Left lung (tissue), 10 donors: ENCODE data around the gene KRTAP12-4. TPM values are rescaled to one million over a fixed set of nuclear protein-coding genes. Genes with fewer than 3 reads are reported as not detected.

Experiments used
- ATAC-seq: fragments of 200-7000 bp; cut with Tn5 transposase; one replicate; pipeline ENCODE4 v1.9.1; 2020; ENCODE audit warnings: moderate library complexity
- DNase-seq, 4 donors: peaks; one replicate each; pipeline ENCODE4 v3.0.0-alpha.2; 2013 to 2020
- H3K27ac ChIP-seq, 2 donors: fragments of 200-600 bp; sonication (generic) in 1 of 2; one replicate each; pipeline versions ENCODE4 v1.5.0 to v1.8.0; 2020 to 2021
- H3K27me3 ChIP-seq, 2 donors: fragments of 200-600 bp; sonication (generic) in 1 of 2; one replicate each; pipeline versions ENCODE4 v1.5.0 to v1.8.0; 2020 to 2021
- H3K36me3 ChIP-seq, 2 donors: fragments of 200-600 bp; sonication (generic) in 1 of 2; one replicate each; pipeline versions ENCODE4 v1.5.0 to v1.8.0; 2020 to 2021
- H3K4me1 ChIP-seq, 2 donors: fragments of 200-600 bp; one replicate each; pipeline ENCODE4 v1.8.0; 2021
- H3K4me3 ChIP-seq, 2 donors: fragments of 200-600 bp; sonication (generic) in 1 of 2; one replicate each; pipeline versions ENCODE4 v1.5.0 to v1.8.0; 2020 to 2021; ENCODE audit warnings: mild to moderate bottlenecking in 1 of 2
- H3K9me3 ChIP-seq, 2 donors: fragments of 200-600 bp; sonication (generic) in 1 of 2; one replicate each; pipeline versions ENCODE4 v1.5.0 to v1.8.0; 2020 to 2021
- intact Hi-C, 2 donors: fragments of 100-400 bp; cut with DNase I; formaldehyde crosslinking; loops; one replicate each; pipeline versions ENCODE4 v1.11.2 to v1.14.2; 2022
- polyA plus RNA-seq, 6 donors: library from polyadenylated mRNA; unstranded; fragments of 120-200 nt; gene quantifications; one replicate each; pipeline ENCODE4 v1.2.1, GENCODE V29; 2013; ENCODE audit not compliant: insufficient read length in 6 of 6
- total RNA-seq, 2 donors: library from RNA; stranded (reverse); fragmentation: NEBNext Ultra II Directional; extraction: Animal tissue kit (Norgen Biotek cat#: 25700); gene quantifications; one replicate each; pipeline ENCODE4 v1.2.1, GENCODE V29; 2021
- TF ChIP-seq, protein P1 (sequence below), 2 donors: fragments of 200-600 bp; sonication (generic) in 1 of 2; IDR thresholded peaks; one replicate each; pipeline versions ENCODE4 v1.5.0 to v1.8.0; 2021; ENCODE audit warnings: antibody characterized with exemption in 2 of 2
- donor health status: DM: no; HTN: yes; CAD: no.
- donor health status: DM: no; HTN: no; CAD: no.

Gene KRTAP12-4
- total and polyA plus RNA-seq, 8 donors, result not detected

DNA sequence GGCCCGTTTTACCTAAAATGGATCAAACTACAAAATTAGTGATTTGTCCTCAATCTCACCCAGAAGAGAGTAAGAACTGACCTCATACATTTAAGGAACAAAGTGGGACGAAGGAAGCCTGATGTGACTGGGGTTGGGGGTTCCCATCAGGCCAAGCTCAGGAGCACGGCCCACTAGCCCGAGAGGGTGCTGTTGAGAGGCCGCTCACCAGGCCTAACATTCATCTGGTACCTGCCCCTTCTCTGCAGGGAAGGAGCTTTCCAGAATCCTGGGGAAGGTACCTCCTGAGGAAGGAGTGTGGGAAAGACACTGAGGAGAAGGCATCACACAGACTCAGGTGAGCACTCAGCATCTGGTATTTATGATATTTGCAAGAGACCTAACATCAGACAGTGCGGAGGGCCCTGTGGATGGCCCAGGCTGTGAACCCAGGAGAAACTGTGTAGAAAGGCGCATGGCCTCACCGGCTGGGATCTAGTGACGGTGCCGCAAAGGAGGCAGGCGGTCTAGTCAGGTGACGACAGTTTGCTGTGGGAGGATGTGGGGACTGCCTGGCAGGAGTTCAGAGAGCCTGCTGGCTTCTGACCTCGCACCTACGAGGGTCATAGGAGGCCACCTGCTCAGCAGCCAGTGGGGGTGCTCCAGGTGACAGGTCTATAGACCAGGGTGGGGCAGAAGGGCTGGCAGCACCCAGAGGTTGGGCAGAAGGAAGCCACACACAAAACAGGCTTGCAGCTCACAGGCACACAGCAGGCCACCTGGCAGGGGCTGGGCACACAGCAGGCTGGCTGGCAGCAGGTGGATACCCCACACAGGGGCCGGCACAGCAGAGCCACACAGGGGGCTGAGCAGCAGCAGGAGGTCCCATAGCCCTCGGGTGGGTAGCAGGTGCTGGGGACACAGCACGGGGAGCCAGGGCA lies 543 bp downstream of the KRTAP12-4 start:
- Histone ChIP-seq H3K4me1 (no peaks in the 10 kb centered on the region), H3K9me3 (peaks cover 0 to 7% of the 10 kb centered on the region in 2 donors), H3K4me3 (no peak overlapping the region), H3K27ac (no peak overlapping the region), H3K36me3 (no peaks in the 10 kb centered on the region), H3K27me3 (peaks cover 0 to 38% of the 10 kb centered on the region in 2 donors)
- TF ChIP-seq, protein P1, sequence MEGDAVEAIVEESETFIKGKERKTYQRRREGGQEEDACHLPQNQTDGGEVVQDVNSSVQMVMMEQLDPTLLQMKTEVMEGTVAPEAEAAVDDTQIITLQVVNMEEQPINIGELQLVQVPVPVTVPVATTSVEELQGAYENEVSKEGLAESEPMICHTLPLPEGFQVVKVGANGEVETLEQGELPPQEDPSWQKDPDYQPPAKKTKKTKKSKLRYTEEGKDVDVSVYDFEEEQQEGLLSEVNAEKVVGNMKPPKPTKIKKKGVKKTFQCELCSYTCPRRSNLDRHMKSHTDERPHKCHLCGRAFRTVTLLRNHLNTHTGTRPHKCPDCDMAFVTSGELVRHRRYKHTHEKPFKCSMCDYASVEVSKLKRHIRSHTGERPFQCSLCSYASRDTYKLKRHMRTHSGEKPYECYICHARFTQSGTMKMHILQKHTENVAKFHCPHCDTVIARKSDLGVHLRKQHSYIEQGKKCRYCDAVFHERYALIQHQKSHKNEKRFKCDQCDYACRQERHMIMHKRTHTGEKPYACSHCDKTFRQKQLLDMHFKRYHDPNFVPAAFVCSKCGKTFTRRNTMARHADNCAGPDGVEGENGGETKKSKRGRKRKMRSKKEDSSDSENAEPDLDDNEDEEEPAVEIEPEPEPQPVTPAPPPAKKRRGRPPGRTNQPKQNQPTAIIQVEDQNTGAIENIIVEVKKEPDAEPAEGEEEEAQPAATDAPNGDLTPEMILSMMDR (IDR thresholded peaks at IDR 0.05), result no peak
- DNase-seq, result peak in 1 of 4 donors; percentile 54
- ATAC-seq, result no peak
- intact Hi-C loops, result no loop called here

DNA sequence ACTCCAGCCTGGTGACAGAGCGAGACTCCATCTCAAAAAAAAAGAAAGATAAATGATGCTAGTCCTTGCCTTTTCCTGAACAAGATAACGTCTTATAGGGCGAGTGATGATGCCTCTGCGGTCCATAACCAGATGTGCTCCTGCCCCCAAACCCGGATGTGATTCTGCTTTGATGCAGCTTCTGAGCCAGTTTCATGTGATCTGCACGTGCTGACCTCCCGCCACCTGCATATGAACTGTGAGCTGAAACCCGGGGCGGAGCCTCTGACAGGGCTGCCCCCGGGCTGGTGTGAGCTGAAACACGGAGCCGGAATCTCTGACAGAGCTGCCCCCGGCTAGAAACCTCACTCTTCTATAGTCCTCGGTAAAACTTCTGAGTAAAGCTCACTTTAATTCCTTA lies 1.3 kb downstream of the KRTAP12-4 start:
- Histone ChIP-seq H3K27me3 (peaks cover 0 to 38% of the 10 kb centered on the region in 2 donors), H3K27ac (no peak overlapping the region), H3K4me3 (no peak overlapping the region), H3K9me3 (peaks cover 0 to 7% of the 10 kb centered on the region in 2 donors), H3K36me3 (no peaks in the 10 kb centered on the region), H3K4me1 (no peaks in the 10 kb centered on the region)
- intact Hi-C loops, result no loop called here
- ATAC-seq (no peak), DNase-seq (peak in 1 of 4 donors; percentile 45)
- TF ChIP-seq, protein P1 (IDR thresholded peaks at IDR 0.05), result no peak

DNA sequence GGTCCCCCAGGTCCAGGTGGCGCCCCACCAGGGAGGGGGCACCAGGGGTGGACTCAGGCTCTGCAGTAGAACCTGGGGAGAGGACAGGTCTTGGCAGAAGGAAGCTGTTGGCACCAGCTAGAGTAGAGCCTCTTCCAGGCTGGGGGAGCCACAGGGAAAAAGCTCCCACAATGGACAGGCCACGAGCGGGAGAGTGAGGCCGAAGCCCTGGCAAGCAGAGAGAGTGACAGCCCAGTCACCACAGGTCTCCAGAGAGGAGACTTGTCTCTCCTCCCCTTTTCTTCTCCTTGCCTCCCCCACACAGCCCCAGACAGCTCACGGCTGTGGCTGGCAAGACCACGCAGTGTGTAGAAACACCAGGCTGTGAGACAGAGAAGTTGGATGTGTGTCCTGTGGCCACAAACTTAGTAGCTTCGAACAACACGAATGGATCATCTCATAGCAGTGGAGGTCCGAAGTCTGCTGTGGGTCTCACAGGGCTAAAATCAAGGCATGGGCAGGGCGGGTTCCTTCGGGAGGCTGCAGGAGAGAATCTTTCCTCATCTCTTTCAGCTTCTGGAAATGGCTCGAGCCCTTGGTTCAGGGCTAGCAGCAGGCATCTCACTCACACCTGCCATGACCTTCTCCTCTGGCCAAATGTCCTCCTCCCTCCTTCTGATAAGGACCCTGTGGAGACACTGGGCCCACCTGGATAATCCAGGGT lies 3.3 kb downstream of the KRTAP12-4 start:
- Histone ChIP-seq H3K9me3 (no peaks in the 10 kb centered on the region), H3K4me3 (no peak overlapping the region), H3K4me1 (no peaks in the 10 kb centered on the region), H3K27me3 (peaks cover 0 to 51% of the 10 kb centered on the region in 2 donors), H3K27ac (no peak overlapping the region), H3K36me3 (no peaks in the 10 kb centered on the region)
- intact Hi-C loops, result no loop called here
- no peak for ATAC-seq
- DNase-seq, result no peak
- TF ChIP-seq, protein P1 (IDR thresholded peaks at IDR 0.05), result no peak

DNA sequence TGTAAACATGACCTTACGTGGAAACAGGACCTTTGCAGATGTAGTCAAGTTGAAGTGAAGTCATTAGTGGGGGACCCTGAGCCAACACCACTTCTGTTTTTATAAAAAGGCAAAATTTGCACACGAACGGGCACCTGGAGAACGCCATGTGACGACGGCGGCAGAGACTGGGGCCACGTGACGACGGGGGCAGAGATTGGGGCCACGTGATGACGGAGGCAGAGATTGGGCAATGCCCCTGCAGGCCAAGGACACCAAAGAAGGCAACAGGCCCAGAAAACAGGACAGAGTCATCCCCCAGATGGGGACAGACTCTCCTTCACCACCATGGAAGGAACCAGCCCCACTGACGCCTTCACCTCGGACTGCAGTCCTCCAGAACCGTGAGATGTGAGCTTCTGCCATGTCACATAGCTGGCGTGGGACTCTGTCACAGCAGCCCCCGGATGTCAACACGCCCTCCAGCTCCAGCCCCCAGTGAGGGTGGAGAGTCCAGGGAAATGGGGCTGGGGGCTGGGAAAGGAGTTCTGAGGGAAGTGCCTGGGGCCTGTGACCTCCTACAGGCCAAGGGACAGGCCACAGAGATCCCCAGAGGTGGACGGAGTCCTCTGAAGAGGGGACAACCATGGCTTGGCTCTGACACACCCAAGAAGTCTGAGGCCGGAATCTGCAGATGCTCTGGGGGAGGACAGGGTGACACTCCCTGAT lies 4.0 kb downstream of the KRTAP12-4 start:
- H3K9me3 ChIP-seq, result peaks cover 0 to under 1% of the 10 kb centered on the region in 2 donors
- no peak overlapping the region for H3K4me3 ChIP-seq
- TF ChIP-seq, protein P1 (IDR thresholded peaks at IDR 0.05), result no peak
- intact Hi-C loops, result no loop called here
- peaks cover 0 to 51% of the 10 kb centered on the region in 2 donors for H3K27me3 ChIP-seq
- no peak overlapping the region for H3K27ac ChIP-seq
- no peak for ATAC-seq
- H3K4me1 ChIP-seq, result no peaks in the 10 kb centered on the region
- H3K36me3 ChIP-seq, result no peaks in the 10 kb centered on the region
- DNase-seq, result peak in 1 of 4 donors; percentile 45
